ENCODE measurements around the gene COL28A1.
"Not testable (repeated sequence)": the region's sequence is repeated elsewhere in the genome, so short reads cannot be mapped to it uniquely, and the experiment has no call there.

The COL28A1 gene

GRCh38 chr7:7416031-7416858 lies 119.4 kb downstream of the COL28A1 start:
- DNase-seq (ENCODE audit: low read depth): no peak

GRCh38 chr7:7414791-7415603 lies 120.7 kb downstream of the COL28A1 start:
- no peak for DNase-seq (ENCODE audit: low read depth)

GRCh38 chr7:7408001-7408770 lies 127.5 kb downstream of the COL28A1 start:
- DNase-seq (ENCODE audit: low read depth): no peak

- DNase-seq (ENCODE audit: low read depth): no peak
Observed at GRCh38 chr7:7405461-7405860, 130.2 kb downstream of the COL28A1 start.

- DNase-seq (ENCODE audit: low read depth): no peak
Observed at GRCh38 chr7:7399707-7400106, 136.0 kb downstream of the COL28A1 start.

- DNase-seq (ENCODE audit: low read depth): no peak
Observed at GRCh38 chr7:7395785-7396184, 139.9 kb downstream of the COL28A1 start.

- not testable (repeated sequence) for DNase-seq (ENCODE audit: low read depth)
Observed at GRCh38 chr7:7388164-7388563, 147.5 kb downstream of the COL28A1 start.

- no peak for DNase-seq (ENCODE audit: low read depth)
Observed at GRCh38 chr7:7385421-7385820, 150.3 kb downstream of the COL28A1 start.

- no peak for DNase-seq (ENCODE audit: low read depth)
Observed at GRCh38 chr7:7384228-7384627, 151.4 kb downstream of the COL28A1 start.

- DNase-seq (ENCODE audit: low read depth): no peak
Observed at GRCh38 chr7:7375538-7375937, 160.1 kb downstream of the COL28A1 start.

- no peak for DNase-seq (ENCODE audit: low read depth)
Observed at GRCh38 chr7:7370076-7370475, 165.6 kb downstream of the COL28A1 start.

GRCh38 chr7:7369134-7369533 lies 166.5 kb downstream of the COL28A1 start:
- no peak for DNase-seq (ENCODE audit: low read depth)

- no peak for DNase-seq (ENCODE audit: low read depth)
Observed at GRCh38 chr7:7354674-7355073, 181.0 kb downstream of the COL28A1 start.

GRCh38 chr7:7352845-7353244 lies 182.8 kb downstream of the COL28A1 start:
- no peak for DNase-seq (ENCODE audit: low read depth)

- no peak for DNase-seq (ENCODE audit: low read depth)
Observed at GRCh38 chr7:7351832-7352231, 183.8 kb downstream of the COL28A1 start.

GRCh38 chr7:7351156-7351555 lies 184.5 kb downstream of the COL28A1 start:
- DNase-seq (ENCODE audit: low read depth): peak; percentile 21

- no peak for DNase-seq (ENCODE audit: low read depth)
Observed at GRCh38 chr7:7349156-7349555, 186.5 kb downstream of the COL28A1 start.

- no peak for DNase-seq (ENCODE audit: low read depth)
Observed at GRCh38 chr7:7347045-7347444, 188.6 kb downstream of the COL28A1 start.

GRCh38 chr7:7344583-7344982 lies 191.1 kb downstream of the COL28A1 start:
- no peak for DNase-seq (ENCODE audit: low read depth)

GRCh38 chr7:7335909-7336308 lies 199.8 kb downstream of the COL28A1 start:
- DNase-seq (ENCODE audit: low read depth): no peak

- peak; percentile 16 for DNase-seq (ENCODE audit: low read depth)
Observed at GRCh38 chr7:7335215-7335614, 200.5 kb downstream of the COL28A1 start.

GRCh38 chr7:7333610-7334009 lies 202.1 kb downstream of the COL28A1 start:
- no peak for DNase-seq (ENCODE audit: low read depth)

All from stromal cell of bone marrow (primary cell).